GM12878 (cell line): ENCODE measurements around the gene PDE1C. TPM values are rescaled to one million over a fixed set of nuclear protein-coding genes. Genes with fewer than 3 reads are reported as not detected.

Experiments used
- ATAC-seq: fragments of 200-7000 bp; cut with Tn5 transposase; 3 replicates; pipeline ENCODE4 v1.9.1; 2020; ENCODE audit warnings: mild to moderate bottlenecking, moderate library complexity
- BruUV-seq: library from RNA; stranded (reverse); fragments of 400-500 nt; replicated peaks from 2 replicates; lab custom pipeline; 2021; lab: Mats Ljungman, UMichigan
- CTCF ChIA-PET: fragments of 300-600 bp; sonication (Branson Sonifier 250); formaldehyde crosslinking; extraction: SDS; loops from one replicate; lab custom pipeline; 2021; ENCODE audit warnings: inconsistent platforms; lab: Yijun Ruan, JAX
- POLR2A ChIA-PET: fragments of 350-600 bp; formaldehyde crosslinking; extraction: SDS; loops from one replicate; lab custom pipeline; 2021; ENCODE audit warnings: inconsistent platforms; lab: Charles Lee
- RAD21 ChIA-PET: fragments of 300-600 bp; sonication (Branson Sonifier 250); formaldehyde crosslinking; loops from one replicate; lab custom pipeline; 2023; ENCODE audit warnings: antibody characterized with exemption; ENCODE audit not compliant: unreplicated experiment; lab: Charles Lee
- SMC1A ChIA-PET: fragments of 300-600 bp; sonication (Branson Sonifier 250); formaldehyde crosslinking; loops from one replicate; lab custom pipeline; 2023; ENCODE audit not compliant: unreplicated experiment, uncharacterized antibody; lab: Charles Lee
- DNase-seq: peaks from one replicate; pipeline ENCODE4 v3.0.0-alpha.2; 2011; ENCODE audit warnings: low read depth, low spot score
- FAIRE-seq: peaks from 3 replicates; lab custom pipeline; 2011; peaks lifted over from hg19 to GRCh38; lab: Jason Lieb, UNC
- H2AFZ ChIP-seq: 2 replicates; pipeline ENCODE4 v1.6.0; 2011; ENCODE audit warnings: low read depth, low read length, control low read depth; ENCODE audit not compliant: control insufficient read depth
- H3K27ac ChIP-seq: 2 replicates; pipeline ENCODE4 v1.5.1; 2011; ENCODE audit warnings: control low read depth; ENCODE audit not compliant: control insufficient read depth, insufficient read depth
- H3K27me3 ChIP-seq, 2 experiments: replicated peaks in 1 of 2; 2 replicates each; pipeline versions ENCODE4 v1.6.0 to v1.6.1; 2011; ENCODE audit warnings: low read length in 1 of 2; ENCODE audit not compliant: control insufficient read depth in 2 of 2, insufficient read depth in 2 of 2
- H3K36me3 ChIP-seq, 2 experiments: 2 replicates each; pipeline ENCODE4 v1.5.1; 2011; ENCODE audit warnings: low read length in 1 of 2; ENCODE audit not compliant: control insufficient read depth in 2 of 2, insufficient read depth in 2 of 2
- H3K4me1 ChIP-seq: 2 replicates; pipeline ENCODE4 v1.6.1; 2011; ENCODE audit warnings: mild to moderate bottlenecking, low read length, moderate library complexity, mixed read lengths; ENCODE audit not compliant: control insufficient read depth, insufficient read depth
- H3K4me2 ChIP-seq: 2 replicates; pipeline ENCODE4 v1.6.0; 2011; ENCODE audit warnings: control low read depth; ENCODE audit not compliant: control insufficient read depth, insufficient read depth
- H3K4me3 ChIP-seq: fragments of 200-600 bp; sonication (generic); 2 replicates; pipeline ENCODE4 v1.5.1; 2016
- H3K79me2 ChIP-seq: 2 replicates; pipeline ENCODE4 v1.6.0; 2011; ENCODE audit warnings: low read length; ENCODE audit not compliant: control insufficient read depth, insufficient read depth
- H3K9ac ChIP-seq: 2 replicates; pipeline ENCODE4 v1.8.0; 2011; ENCODE audit warnings: low read length, control low read depth, mixed read lengths; ENCODE audit not compliant: control insufficient read depth, insufficient read depth
- H3K9me3 ChIP-seq: replicated peaks from 3 replicates; pipeline ENCODE4 v1.5.1; 2011; ENCODE audit warnings: mild to moderate bottlenecking, low read length; ENCODE audit not compliant: control insufficient read depth, insufficient read depth
- H4K20me1 ChIP-seq: 2 replicates; pipeline ENCODE4 v1.6.0; 2011; ENCODE audit not compliant: control insufficient read depth, insufficient read depth
- CBX3 ChIP-seq: fragments of 200-600 bp; sonication (generic); IDR thresholded peaks from 2 replicates; pipeline ENCODE4 v1.6.1; 2016; ENCODE audit warnings: low read depth, borderline replicate concordance
- E4F1 ChIP-seq: fragments of 450-650 bp; IDR thresholded peaks from 2 replicates; pipeline ENCODE4 v1.6.1; 2018; ENCODE audit warnings: borderline replicate concordance, mild to moderate bottlenecking; ENCODE audit not compliant: partially characterized antibody
- EGR1 ChIP-seq, 2 experiments: IDR thresholded peaks; 1 replicate in 1 of 2; 2 replicates in 1 of 2; pipeline ENCODE4 v1.6.1; 2011 to 2012; ENCODE audit warnings: low read depth in 2 of 2, low read length in 2 of 2, borderline replicate concordance in 1 of 2, mild to moderate bottlenecking in 1 of 2, moderate library complexity in 1 of 2
- MEF2B ChIP-seq: fragments of 450-650 bp; IDR thresholded peaks from 2 replicates; pipeline ENCODE4 v1.6.1; 2018; ENCODE audit warnings: mild to moderate bottlenecking, moderate library complexity; ENCODE audit not compliant: partially characterized antibody, poor library complexity, severe bottlenecking
- RAD51 ChIP-seq: fragments of 450-650 bp; IDR thresholded peaks from 2 replicates; pipeline ENCODE4 v1.6.1; 2016; ENCODE audit warnings: moderate library complexity, mild to moderate bottlenecking, inconsistent platforms
- RBBP5 ChIP-seq: fragments of 200-600 bp; sonication (generic); conservative IDR thresholded peaks from 2 replicates; pipeline ENCODE4 v1.6.1; 2016
- SMAD1 ChIP-seq: fragments of 450-650 bp; IDR thresholded peaks from 2 replicates; pipeline ENCODE4 v1.6.1; 2018; ENCODE audit warnings: mild to moderate bottlenecking, low read depth; ENCODE audit not compliant: partially characterized antibody
- SMC3 ChIP-seq: IDR thresholded peaks from 2 replicates; pipeline ENCODE4 v1.6.1; 2011; ENCODE audit warnings: low read length, improper control_type of control experiment, borderline replicate concordance
- ZNF384 ChIP-seq: IDR thresholded peaks from 2 replicates; pipeline ENCODE4 v1.6.1; 2012; ENCODE audit warnings: low read depth, mild to moderate bottlenecking, low read length, improper control_type of control experiment, borderline replicate concordance
- in situ Hi-C: fragments of 300-500 bp; cut with MboI; formaldehyde crosslinking; loops from 9 replicates; pipeline ENCODE4 v1.14.3; 2018; ENCODE audit warnings: mixed read lengths
- intact Hi-C: fragments of 100-400 bp; cut with micrococcal nuclease; formaldehyde crosslinking; loops from one replicate; pipeline ENCODE4 v1.14.2; 2022; ENCODE audit not compliant: unreplicated experiment
- polyA plus RNA-seq, 11 experiments: library from polyadenylated mRNA; depleted of rRNA in 4 of 11; unstranded in 6 of 11; stranded (reverse) in 5 of 11; fragments of >200 nt; fragmentation: Nextera tagmentation in 4 of 11; fragmentation: Illumina TruSeq in 1 of 11; extraction: Ambion mirVana in 4 of 11; extraction: Trizol in 1 of 11; gene quantifications; 1 replicate in 1 of 11; 2 replicates in 10 of 11; pipeline versions ENCODE4 v1.2.1 to v1.2.3, GENCODE V29; 2011 to 2016; ENCODE audit warnings: inconsistent platforms in 2 of 11, missing spikeins in 2 of 11, low read depth in 1 of 11
- total RNA-seq, 4 experiments: library from RNA; depleted of rRNA in 3 of 4; stranded (reverse); fragments of >200 nt in 3 of 4; fragmentation: Illumina TruSeq in 1 of 4; extraction: Trizol in 1 of 4; gene quantifications; 2 replicates each; pipeline versions ENCODE4 v1.2.1 to v1.2.3, GENCODE V29; 2013 to 2021
- TF ChIP-seq, protein P1 (sequence below): fragments of 450-650 bp; IDR thresholded peaks from 2 replicates; pipeline ENCODE4 v1.6.1; 2017; ENCODE audit warnings: mild to moderate bottlenecking

The PDE1C gene
- total and polyA plus RNA-seq, 10 of the 15 experiments (the other 5 are each of a cell fraction or from before 2014, with no cell fraction given) = 0.29 to 2.3 (median 0.70) TPM

GRCh38 chr7:32116436-32116835 is 46.2 kb upstream of the PDE1C start:
- Histone ChIP-seq H3K4me1 (no peaks in the 10 kb centered on the region), H3K9me3 (peaks cover 1% of the 10 kb centered on the region; the same call in 1 of the 3 replicates), H3K27me3 (no peaks in the 10 kb centered on the region), H4K20me1 (no peaks in the 10 kb centered on the region), H3K4me2 (no peak overlapping the region), H3K9ac (no peak overlapping the region), H3K36me3 (no peaks in the 10 kb centered on the region), H2AFZ (no peak overlapping the region), H3K27ac (no peak overlapping the region), H3K79me2 (no peaks in the 10 kb centered on the region), H3K4me3 (no peak overlapping the region)
- RAD21 ChIA-PET = no interaction called here
- no peak for DNase-seq
- SMC1A ChIA-PET = no interaction called here
- TF ChIP-seq, protein P1, sequence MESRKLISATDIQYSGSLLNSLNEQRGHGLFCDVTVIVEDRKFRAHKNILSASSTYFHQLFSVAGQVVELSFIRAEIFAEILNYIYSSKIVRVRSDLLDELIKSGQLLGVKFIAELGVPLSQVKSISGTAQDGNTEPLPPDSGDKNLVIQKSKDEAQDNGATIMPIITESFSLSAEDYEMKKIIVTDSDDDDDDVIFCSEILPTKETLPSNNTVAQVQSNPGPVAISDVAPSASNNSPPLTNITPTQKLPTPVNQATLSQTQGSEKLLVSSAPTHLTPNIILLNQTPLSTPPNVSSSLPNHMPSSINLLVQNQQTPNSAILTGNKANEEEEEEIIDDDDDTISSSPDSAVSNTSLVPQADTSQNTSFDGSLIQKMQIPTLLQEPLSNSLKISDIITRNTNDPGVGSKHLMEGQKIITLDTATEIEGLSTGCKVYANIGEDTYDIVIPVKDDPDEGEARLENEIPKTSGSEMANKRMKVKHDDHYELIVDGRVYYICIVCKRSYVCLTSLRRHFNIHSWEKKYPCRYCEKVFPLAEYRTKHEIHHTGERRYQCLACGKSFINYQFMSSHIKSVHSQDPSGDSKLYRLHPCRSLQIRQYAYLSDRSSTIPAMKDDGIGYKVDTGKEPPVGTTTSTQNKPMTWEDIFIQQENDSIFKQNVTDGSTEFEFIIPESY = no peak
- TF ChIP-seq RBBP5 (no peak), SMAD1 (no peak), SMC3 (no peak), RAD51 (no peak), CBX3 (no peak), E4F1 (no peak), MEF2B (no peak), EGR1 (IDR thresholded peaks at IDR 0.05; ENCODE audit: borderline replicate concordance in 1 of 2, low read depth in 2 of 2, low read length in 2 of 2) (no peak), ZNF384 (no peak)
- CTCF ChIA-PET = no interaction called here
- no peak for ATAC-seq
- POLR2A ChIA-PET = no interaction called here
- BruUV-seq = no TSS peak
- in situ Hi-C loops = no loop called here
- intact Hi-C loops = no loop called here
- FAIRE-seq = no peak
